Loucy (cell line): ENCODE measurements around the gene SH3PXD2A.

Source experiments
- CTCF ChIP-seq: fragments of 200-600 bp; sonication (generic); conservative IDR thresholded peaks from 2 replicates; pipeline ENCODE4 v1.5.1; 2014; ENCODE audit warnings: mild to moderate bottlenecking, antibody characterized with exemption, low read length
- EZH2phosphoT487 ChIP-seq: fragments of 200-600 bp; IDR thresholded peaks from 2 replicates; pipeline ENCODE4 v1.6.1; 2018; ENCODE audit warnings: antibody characterized with exemption, mild to moderate bottlenecking, moderate library complexity, borderline replicate concordance

- TF ChIP-seq CTCF (no peak), EZH2phosphoT487 (no peak)
Observed at GRCh38 chr10:103879409-103879808, 24.0 kb upstream of the SH3PXD2A start.
